Measurements from ENCODE around the gene HEBP2.
"Not testable (repeated sequence)": the region's sequence is repeated elsewhere in the genome, so short reads cannot be mapped to it uniquely, and the experiment has no call there.

Gene HEBP2, protein sequence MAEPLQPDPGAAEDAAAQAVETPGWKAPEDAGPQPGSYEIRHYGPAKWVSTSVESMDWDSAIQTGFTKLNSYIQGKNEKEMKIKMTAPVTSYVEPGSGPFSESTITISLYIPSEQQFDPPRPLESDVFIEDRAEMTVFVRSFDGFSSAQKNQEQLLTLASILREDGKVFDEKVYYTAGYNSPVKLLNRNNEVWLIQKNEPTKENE

DNA sequence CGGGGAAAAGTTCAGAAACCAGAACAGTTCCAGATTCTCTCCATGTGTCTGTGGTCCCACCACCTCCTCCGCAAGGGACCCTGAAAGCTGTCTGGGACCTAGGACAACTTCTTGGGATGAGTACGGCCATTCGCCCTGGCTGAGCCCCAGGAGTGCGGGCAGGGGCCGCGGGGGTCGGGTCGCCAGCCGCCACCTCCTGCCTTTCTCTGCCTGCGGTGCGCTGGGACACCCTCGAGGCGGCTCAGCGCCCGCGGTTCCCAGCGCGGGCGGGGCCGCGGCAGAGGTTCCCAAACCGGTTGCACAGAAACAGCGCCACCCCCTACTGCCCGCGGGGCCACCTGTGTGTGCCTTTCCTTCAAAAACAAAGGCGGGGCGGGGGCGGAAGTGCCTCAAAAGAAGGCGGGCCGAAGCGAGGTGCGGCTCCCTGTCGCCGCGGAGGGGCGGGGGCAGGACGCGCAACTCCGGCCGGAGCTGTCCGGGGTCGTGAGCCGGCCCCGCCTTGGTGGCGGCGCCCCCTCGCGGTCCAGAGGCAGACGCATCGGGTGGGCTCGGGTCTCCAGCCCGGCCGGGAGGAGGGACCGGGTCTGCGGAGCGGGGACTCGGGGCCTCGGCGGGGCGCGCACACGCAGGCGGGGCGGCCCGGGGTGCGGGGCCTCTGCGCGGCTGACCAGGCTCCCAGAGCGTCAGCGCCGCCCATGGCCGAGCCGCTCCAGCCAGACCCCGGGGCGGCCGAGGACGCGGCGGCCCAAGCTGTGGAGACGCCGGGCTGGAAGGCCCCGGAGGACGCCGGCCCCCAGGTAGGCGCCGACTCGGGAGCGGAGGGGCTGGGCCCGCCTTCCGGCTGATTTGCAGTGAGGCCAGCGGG lies at the start of gene HEBP2:
Gene HEBP2, plus strand, starts transcription at position 423 of the 865 bp plus-strand sequence. Its CDS starts 273 bp downstream, at position 696.
- DNase-seq (ENCODE audit: low spot score), result peak; percentile 95

DNA sequence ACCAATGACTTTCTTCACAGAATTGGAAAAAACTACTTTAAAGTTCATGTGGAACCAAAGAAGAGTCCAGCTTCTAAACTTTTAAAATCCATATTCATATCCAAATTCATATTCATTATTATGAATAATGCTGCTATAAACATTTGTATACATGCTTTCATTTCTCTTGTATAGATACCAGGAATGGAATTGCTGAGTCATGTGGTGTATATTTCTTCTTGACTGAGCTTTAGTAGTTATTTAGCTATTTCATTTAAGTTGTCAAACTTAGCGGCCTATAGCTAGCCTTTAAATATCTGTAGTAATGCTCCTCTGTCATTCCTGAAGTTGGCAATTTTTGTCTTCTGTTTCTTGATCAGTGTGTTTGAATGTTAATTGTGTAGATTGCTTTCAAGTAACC lies 46.1 kb upstream of the HEBP2 start:
- DNase-seq (ENCODE audit: low spot score), result no peak

DNA sequence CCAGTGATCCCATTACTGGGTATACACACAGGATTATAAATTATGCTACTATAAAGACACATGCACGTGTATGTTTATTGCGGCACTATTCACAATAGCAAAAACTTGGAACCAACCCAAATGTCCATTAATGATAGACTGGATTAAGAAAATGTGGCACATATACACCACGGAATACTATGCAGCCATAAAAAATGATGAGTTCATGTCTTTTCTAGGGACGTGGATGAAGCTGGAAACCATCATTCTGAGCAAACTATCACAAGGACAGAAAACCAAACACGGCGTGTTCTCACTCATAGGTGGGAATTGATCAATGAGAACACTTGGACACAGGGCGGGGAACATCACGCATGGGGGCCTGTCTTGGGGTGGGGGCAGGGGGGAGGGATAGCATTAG lies 35.3 kb upstream of the HEBP2 start:
- not testable (repeated sequence) for DNase-seq (ENCODE audit: low spot score)

DNA sequence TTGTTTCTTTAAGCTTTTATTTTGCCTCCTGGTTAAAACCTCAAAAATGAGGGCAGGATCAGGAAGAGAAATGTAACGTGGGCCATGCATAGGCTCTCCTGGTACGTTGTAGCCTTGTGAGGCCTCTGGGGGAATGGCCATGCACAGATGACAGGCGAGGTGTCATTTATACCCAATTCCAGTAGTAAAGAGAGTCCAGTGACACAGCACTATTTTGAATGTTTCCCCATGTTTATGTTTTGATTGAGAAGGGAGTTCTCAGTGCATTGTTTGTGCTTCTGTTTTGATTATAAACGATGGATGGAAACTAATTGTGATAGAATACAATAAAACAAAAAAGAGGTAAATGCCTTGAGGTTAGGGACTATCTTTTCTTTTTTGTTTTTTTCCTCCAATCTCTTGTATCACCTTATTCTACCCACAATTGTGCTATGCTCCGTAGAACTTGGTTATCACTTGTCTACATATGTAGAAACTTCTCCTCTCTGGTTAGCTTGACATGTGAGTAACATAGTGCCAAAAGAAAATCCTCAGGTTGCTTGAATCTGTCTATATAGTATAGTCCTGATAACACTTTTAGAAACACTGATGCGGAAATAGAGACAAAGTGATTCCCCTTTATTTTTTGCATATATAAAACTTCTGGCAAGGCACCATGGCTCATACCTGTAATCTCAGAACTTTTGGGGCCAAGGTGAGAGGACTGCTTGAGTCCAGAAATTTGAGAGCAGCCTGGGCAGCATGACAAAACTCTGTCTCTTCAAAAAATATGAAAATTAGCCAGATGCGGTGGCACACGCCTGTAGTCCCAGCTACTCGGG lies 33.2 kb upstream of the HEBP2 start:
- no peak for DNase-seq (ENCODE audit: low spot score)

DNA sequence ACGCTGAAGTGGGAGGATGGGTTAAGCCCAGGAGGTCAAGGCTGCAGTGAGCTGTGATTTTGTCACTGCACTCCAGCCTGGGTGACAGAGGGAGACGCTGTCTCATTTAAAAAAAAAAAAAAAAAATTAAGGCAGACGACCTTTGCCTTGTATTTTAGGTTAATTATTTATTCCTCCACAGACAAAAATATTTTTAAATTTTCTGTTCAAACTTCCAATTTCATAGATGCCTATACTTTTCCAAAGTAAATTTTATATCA lies 32.6 kb upstream of the HEBP2 start:
- DNase-seq (ENCODE audit: low spot score), result no peak

DNA sequence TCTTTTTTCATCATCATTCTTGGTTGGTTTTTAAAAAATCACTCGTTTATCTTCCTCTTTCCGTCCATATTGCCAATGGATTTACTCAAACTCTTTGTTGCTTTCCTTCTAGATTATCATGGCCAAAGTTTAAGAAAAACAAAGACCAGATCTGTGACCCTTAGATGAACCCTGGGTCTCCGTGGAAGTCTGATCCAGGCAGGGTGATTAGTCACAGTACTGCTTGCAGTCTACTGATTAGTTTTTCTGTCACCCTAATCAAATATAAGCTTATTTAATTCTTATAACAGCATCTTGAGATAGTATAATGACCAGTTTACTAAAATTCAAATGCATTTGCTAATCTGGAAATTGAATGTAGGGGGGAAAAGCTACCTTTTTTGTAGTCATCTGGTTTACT lies 32.3 kb upstream of the HEBP2 start:
- no peak for DNase-seq (ENCODE audit: low spot score)

DNA sequence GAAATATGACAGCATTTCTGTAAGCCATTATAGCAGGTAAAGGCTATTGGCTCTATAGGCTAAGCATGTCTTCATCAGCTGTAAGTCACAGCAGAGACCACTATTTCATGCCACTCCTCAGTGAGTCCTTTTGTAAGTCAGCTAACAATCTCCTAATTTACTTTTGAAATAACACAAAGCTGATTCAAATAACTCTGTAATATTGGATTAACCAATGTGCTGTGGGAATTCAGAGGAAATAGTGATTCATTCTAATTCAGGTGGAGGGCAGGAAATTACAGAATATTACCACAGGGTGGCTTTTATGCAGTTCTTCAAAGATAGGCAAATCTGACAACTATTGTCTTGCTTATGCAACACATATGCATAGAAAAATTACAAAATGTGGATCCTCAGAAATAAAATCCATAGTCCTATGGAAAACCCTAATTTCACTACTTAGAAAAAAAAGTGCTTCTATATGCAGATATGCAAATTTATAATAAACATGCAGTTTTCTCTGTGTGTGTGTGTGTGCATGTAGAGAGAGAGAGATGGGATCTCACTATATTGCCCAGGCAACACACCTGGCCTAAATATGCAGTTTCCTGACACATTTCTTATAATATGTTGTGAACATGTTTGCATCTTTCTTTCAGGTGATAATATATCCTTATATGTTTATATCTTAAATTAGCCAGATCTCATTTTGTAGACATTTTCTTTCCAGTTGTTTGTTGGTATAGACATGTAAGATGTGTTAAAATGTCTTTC lies 31.1 kb upstream of the HEBP2 start:
- peak; percentile 20 for DNase-seq (ENCODE audit: low spot score)

DNA sequence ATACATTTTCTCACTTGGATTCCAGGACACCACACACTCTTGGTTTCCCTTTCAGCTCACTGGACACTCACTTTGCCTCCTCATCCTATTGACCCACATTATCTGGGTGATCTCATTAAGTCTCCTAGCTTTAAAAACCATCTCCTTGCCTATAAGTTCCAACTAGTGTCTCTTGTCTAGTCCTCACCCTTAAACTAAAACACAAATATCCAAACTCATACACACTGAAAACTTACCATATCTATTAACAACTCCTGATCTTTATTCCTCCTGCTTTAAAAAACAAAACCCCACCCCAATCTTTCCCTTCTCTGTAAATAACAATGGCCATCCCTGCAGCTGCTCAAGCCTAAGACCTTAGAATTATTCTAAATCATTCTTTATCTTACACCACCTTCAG lies 29.8 kb upstream of the HEBP2 start:
- no peak for DNase-seq (ENCODE audit: low spot score)

DNA sequence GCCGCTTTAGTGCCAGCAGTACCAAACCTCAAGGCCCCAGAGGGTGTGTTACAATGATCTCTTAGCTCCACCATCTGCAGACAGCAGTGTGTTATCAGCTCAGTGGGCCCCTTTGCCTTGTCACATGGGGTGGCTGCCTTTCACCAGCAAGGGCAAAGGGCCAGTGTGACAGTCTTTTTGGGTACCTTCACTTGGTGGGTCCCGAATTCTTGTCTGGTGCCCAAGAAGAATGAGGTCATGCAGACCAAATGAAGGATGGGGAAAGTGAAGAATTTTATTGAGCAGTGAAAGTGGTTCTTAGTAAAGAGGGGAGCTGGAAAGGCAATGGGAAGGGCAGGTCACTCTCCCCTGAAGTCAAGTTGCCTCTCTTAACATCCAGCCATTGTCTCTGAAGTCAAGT lies 29.2 kb upstream of the HEBP2 start:
- no peak for DNase-seq (ENCODE audit: low spot score)

DNA sequence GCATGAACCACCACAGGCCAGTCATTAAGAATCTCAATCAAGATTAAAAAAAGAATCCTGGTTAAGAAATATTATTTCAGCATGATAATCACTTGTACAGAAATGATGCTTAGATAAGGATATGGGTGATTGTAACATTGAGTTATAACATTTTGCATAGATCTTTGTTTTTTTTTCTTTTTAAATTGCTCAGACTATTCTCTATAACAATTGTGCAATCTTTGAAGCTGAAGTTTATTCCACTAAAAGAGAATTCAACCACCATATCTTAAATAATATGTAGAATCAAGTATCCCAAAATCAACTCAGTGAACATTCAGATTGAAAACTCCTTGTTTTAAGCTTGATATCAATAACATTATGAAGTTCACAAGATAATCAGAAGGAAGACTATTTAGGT lies 27.0 kb upstream of the HEBP2 start:
- DNase-seq (ENCODE audit: low spot score), result no peak

DNA sequence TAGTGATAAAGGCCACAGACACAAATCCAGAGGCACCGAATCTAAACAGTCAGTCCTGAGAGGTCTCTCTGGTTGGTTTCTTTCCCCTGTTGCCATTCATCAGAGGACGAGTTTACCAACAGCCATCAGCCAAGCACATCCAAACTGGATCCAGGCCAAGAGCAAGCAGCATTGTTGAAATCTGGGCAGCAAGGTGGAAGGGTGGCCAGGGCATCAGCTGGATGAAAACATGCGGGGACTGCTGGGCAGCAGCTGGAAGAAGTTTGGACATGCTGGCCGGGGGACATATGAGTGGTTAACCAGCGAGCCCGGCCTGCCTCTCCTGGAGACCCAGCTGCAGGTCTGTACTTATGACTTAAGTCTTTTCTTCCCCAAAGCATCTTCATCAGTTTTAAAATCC lies 26.2 kb upstream of the HEBP2 start, which contains the start of gene SMIM28:
Gene SMIM28, plus strand, starts transcription at position 62 of the 400 bp plus-strand sequence. Its CDS starts 168 bp downstream, at position 230.
- no peak for DNase-seq (ENCODE audit: low spot score)

DNA sequence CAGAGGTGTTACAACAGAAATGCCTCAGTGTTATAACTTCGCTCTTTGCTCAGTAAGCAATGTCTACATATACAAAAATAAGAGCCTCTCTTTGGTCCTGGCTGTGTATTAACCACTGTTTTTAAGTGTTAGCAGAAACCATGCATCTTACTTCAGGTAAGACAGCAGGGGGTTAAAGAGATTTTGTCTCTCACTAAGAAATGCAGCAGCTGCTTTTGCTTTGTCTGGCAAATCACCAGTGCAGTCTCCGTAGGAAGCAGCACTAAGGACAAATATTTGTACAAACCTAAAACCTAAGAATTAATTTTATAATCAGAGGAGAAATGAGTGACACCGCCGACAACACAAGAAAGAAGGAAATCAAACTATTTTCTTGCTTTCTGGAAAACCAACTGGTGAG lies 25.6 kb upstream of the HEBP2 start:
- DNase-seq (ENCODE audit: low spot score), result no peak

DNA sequence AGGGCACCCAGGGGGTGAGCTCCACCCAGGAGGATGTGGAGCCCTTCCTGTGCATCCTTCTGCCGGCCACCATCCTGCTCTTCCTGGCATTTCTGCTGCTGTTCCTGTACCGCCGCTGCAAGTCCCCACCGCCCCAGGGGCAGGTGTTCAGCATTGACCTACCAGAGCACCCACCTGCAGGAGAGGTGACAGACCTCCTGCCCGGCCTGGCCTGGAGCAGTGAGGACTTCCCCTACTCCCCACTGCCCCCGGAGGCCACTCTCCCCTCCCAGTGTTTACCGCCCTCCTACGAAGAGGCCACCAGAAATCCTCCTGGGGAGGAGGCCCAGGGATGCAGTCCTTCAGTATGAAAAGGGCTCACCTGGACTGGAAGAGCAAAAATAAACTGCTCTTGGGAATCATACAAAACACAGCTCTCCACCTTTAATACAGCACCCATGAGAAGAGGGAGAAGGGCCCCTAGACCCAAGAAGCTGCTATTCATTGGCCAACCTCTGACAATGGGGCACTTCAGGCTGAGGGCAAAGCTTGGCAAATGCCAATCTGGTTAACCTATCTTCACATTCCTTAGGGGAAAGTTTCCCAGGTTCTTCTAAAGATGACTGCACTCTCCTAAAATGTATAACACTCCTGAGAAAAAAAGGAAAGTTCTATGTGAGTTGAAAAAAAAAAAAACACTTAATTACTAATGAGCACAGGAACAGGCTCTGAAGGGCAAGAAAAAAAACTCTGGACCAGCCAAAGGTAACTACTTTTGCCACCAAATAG lies 21.3 kb upstream of the HEBP2 start:
- no peak for DNase-seq (ENCODE audit: low spot score)

DNA sequence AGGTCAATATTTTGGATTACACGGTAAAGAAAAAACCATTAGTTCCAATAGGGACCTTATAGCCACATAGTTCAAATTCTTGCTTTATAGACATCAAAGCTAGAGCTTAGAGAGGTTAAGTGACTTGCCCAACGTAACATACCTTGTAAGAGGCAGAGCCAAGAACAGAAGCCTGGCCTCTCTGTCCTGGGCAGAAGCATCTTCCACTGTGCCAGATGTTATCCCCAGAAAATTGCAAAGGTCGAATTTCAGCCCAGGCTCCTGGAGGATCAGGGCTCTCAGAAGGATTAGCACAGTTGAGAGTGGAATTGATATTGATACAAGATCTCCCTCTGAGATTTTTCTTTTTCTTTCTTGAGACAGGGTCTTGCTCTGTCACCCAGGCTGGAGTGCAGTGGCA lies 20.2 kb upstream of the HEBP2 start:
- no peak for DNase-seq (ENCODE audit: low spot score)

DNA sequence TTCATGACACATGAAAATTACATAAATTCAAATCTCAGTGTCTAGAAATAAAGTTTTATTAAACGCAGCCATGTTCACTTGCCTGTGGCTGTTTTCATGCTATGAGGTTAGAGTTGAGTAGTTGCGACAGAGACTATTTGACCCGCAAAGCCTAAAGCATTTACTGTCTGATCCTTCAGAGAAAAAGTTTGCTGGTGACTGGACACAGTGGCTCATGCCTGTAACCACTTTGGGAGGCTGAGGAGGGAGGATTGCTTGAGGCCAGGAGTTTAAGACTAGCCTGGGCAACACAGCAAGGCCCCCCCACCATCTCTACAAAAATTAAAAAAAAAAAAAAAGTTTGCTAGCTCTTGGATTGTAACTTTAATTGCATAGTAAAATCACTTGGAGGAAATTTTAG lies 17.1 kb upstream of the HEBP2 start:
- no peak for DNase-seq (ENCODE audit: low spot score)

DNA sequence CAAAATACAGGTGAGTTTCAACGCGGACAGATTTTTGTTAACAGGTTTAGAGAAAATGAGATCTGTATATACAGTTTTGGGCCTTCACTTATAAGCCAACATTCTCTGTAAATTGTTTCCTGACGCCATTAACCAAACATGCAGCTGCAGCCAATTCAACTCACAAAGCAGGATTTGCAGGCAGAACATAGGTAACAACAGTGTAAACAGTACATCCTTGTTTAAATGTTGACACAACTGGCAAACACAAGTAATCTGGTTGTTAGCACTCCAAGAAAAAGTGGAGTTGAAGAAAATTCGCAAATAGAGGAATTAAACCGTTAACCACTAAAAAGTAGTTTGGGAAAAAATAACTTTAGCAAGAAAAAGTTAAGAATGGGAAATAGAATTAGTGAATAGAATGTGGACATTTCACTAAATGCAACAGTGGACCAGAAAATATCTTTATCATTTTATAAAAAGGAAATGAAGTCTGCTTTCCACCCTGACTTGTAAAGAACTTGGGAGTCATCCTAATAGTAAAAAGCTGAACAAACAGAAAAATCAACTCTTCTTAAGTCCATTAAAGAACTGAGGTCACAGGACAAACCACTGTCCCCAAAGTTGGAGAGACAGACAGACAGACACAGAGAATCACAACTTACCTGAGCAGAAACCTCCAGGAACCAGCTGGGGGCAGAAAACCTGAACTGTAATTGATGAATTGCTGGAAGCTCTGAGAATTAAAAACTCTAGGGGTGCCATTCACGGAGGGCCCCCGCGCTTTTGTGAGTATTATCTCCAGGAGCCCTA lies 16.2 kb upstream of the HEBP2 start:
- no peak for DNase-seq (ENCODE audit: low spot score)

DNA sequence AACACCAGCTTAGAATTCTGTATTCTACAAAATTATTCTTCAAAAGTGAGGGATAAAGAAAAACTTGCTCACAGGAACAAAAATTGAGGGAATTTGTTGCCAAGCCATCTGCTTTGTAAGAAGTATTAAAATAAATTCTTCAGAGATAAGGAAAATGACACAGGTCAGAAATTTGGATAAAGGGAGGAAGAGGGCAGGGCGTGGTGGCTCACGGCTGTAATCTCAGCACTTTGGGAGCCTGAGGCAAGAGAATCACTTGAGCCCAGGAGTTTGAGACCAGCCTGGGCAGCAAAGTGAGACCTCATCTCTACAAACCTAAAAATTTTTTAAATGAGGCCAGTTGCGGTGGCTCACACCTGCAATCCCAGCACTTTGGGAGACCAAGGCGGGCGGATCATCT lies 14.5 kb upstream of the HEBP2 start:
- DNase-seq (ENCODE audit: low spot score), result no peak

DNA sequence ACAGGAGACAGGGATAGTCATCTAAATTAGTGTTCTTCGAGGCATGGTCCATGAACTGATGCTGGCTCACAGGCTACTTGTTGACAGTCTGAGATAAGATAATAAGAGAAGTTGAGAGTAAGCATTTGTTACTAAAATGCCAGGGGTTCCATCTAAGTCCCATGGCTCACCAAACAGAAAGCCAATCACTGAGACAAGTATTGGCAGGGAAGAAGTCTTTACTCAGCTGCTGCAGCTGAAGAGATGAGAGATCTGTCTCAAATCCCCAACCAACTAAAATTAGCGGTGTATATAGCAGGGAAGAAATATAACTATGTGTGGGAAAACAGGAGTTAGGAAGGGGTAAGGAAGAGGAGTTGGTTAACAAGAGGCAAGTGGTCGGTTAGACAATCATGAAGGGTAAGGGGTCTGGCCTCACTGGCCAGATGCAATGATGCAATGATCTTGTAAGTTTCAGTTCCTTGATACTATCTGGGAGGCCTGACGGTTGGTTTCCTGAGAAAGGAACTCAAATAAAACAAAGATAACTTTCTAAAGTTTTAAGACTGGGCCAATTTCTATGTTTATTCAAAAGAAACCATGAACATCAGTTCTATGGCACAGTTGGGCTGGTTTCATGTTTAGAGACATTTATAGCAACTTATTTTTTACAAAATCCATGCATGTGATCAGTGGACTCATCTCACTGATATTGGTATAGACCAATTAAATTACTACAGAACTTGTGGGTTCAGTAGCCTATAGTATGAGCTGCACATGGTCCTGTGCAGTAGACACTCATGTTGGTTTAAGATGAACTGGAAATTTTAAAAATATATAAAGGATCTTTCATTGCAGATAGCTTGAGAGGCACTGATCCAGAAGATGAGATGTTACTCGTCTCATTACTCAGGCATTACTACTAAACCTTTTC lies 9.9 kb upstream of the HEBP2 start:
- DNase-seq (ENCODE audit: low spot score), result no peak

DNA sequence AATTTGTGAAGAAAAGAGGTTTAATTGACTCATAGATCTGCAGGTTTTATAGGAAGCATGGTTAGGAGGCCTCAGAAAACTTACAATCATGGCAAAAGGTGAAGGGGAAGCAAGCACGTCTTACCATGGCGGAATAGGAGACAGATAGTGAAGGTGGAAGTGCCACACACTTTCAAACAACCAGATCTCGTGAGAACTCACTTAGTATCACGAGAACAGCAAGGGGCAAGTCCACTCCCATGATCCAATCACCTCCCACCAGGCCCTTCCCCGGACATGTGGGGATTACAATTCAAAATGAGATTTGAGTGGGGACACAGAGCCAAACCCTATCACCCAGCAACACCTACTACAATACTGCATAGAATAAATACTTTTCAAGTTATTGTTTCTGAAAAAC lies 7.3 kb upstream of the HEBP2 start:
- DNase-seq (ENCODE audit: low spot score), result no peak

All from activated CD4-positive, alpha-beta T cell treated with anti-CD3 and anti-CD28 coated beads, Interleukin-2, Interleukin-4, amounts not matched to agents 100 ng/mL and 50 ng/mL, durations not matched to agents 16 hours and 8 hours (primary cell).